GM23338 (cell line): ENCODE measurements around the gene OBI1. TPM values are rescaled to one million over a fixed set of nuclear protein-coding genes. Genes with fewer than 3 reads are reported as not detected.
A peak's percentile ranks its signal among the peaks of the same experiment; 100 is the strongest.

Source experiments
- ATAC-seq: fragments of 200-7000 bp; cut with Tn5 transposase; 3 replicates; pipeline ENCODE4 v1.9.1; 2020
- DNase-seq: peaks from one replicate; pipeline ENCODE4 v3.0.0-alpha.2; 2015; ENCODE audit warnings: low spot score
- H2AFZ ChIP-seq: fragments of 200-600 bp; sonication (generic); 2 replicates; pipeline ENCODE4 v1.8.0; 2016; ENCODE audit warnings: antibody characterized with exemption, mild to moderate bottlenecking, moderate library complexity
- H3F3A ChIP-seq: fragments of 200-600 bp; sonication (generic); replicated peaks from 2 replicates; pipeline ENCODE4 v1.8.0; 2017; ENCODE audit warnings: antibody characterized with exemption, mixed run types, low read depth
- H3K27ac ChIP-seq: fragments of 200-600 bp; sonication (generic); 2 replicates; pipeline ENCODE4 v1.6.1; 2016; ENCODE audit warnings: low read depth
- H3K27me3 ChIP-seq: fragments of 200-600 bp; sonication (generic); 2 replicates; pipeline ENCODE4 v1.8.0; 2016; ENCODE audit warnings: mild to moderate bottlenecking, mixed run types, moderate library complexity; ENCODE audit not compliant: insufficient read depth
- H3K36me3 ChIP-seq: fragments of 200-600 bp; sonication (generic); 2 replicates; pipeline ENCODE4 v1.8.0; 2016; ENCODE audit warnings: mild to moderate bottlenecking; ENCODE audit not compliant: insufficient read depth
- H3K4me1 ChIP-seq: fragments of 200-600 bp; sonication (generic); 2 replicates; pipeline ENCODE4 v1.8.0; 2016; ENCODE audit warnings: mild to moderate bottlenecking, moderate library complexity; ENCODE audit not compliant: insufficient read depth
- H3K4me2 ChIP-seq: fragments of 200-600 bp; sonication (generic); 2 replicates; pipeline ENCODE4 v1.7.1; 2017; ENCODE audit warnings: mixed run types
- H3K4me3 ChIP-seq: fragments of 200-600 bp; sonication (generic); 2 replicates; pipeline ENCODE4 v1.6.1; 2016; ENCODE audit warnings: mixed run types
- H3K79me2 ChIP-seq: fragments of 200-600 bp; sonication (generic); replicated peaks from 2 replicates; pipeline ENCODE4 v1.8.0; 2017; ENCODE audit warnings: mild to moderate bottlenecking; ENCODE audit not compliant: insufficient read depth
- H3K9me2 ChIP-seq: fragments of 200-600 bp; sonication (generic); 2 replicates; pipeline ENCODE4 v1.8.0; 2017; ENCODE audit not compliant: insufficient read depth
- H4K20me1 ChIP-seq: fragments of 200-600 bp; sonication (generic); replicated peaks from 2 replicates; pipeline ENCODE4 v1.8.0; 2017; ENCODE audit warnings: mild to moderate bottlenecking; ENCODE audit not compliant: insufficient read depth
- H3K27ac Mint-ChIP-seq: 2 replicates; pipeline ENCODE4 v1.8.0; 2020; ENCODE audit warnings: inconsistent platforms, mild to moderate bottlenecking, moderate library complexity, mixed read lengths
- H3K27me3 Mint-ChIP-seq: 3 replicates; pipeline ENCODE4 v1.8.0; 2022; ENCODE audit warnings: low read depth, mild to moderate bottlenecking, moderate library complexity, mixed read lengths, inconsistent platforms; ENCODE audit not compliant: insufficient read depth, poor library complexity
- H3K36me3 Mint-ChIP-seq: 3 replicates; pipeline ENCODE4 v1.8.0; 2021; ENCODE audit warnings: low read depth, mild to moderate bottlenecking, inconsistent platforms, moderate library complexity, mixed read lengths
- H3K4me1 Mint-ChIP-seq: 3 replicates; pipeline ENCODE4 v1.8.0; 2020; ENCODE audit warnings: mild to moderate bottlenecking, inconsistent platforms, mixed read lengths
- H3K4me3 Mint-ChIP-seq: 3 replicates; pipeline ENCODE4 v1.8.0; 2021; ENCODE audit warnings: moderate library complexity, mild to moderate bottlenecking, inconsistent platforms, mixed read lengths
- H3K9me3 Mint-ChIP-seq: 3 replicates; pipeline ENCODE4 v1.8.0; 2020; ENCODE audit warnings: moderate library complexity, mild to moderate bottlenecking, inconsistent platforms, mixed read lengths
- EZH2 ChIP-seq: fragments of 200-600 bp; sonication (generic); IDR thresholded peaks from one replicate; pipeline ENCODE4 v1.8.0; 2017; ENCODE audit warnings: antibody characterized with exemption, mild to moderate bottlenecking, low read depth; ENCODE audit not compliant: unreplicated experiment
- NANOG ChIP-seq: IDR thresholded peaks from 2 replicates; pipeline ENCODE4 v1.6.1; 2016; ENCODE audit warnings: antibody characterized with exemption, borderline replicate concordance
- REST ChIP-seq: IDR thresholded peaks from one replicate; pipeline ENCODE4 v1.6.1; 2018; ENCODE audit warnings: antibody characterized with exemption; ENCODE audit not compliant: unreplicated experiment
- STAT1 ChIP-seq: IDR thresholded peaks from one replicate; pipeline ENCODE4 v1.6.1; 2016; ENCODE audit warnings: antibody characterized with exemption; ENCODE audit not compliant: unreplicated experiment
- polyA plus RNA-seq: library from polyadenylated mRNA; unstranded; fragments of >200 nt; fragmentation: Nextera tagmentation; extraction: Ambion mirVana; gene quantifications from 2 replicates; pipeline ENCODE4 v1.2.1, GENCODE V29; 2016
- total RNA-seq: library from RNA; depleted of rRNA; stranded (reverse); fragments of >200 nt; shearing (Covaris generic); gene quantifications from 2 replicates; pipeline ENCODE4 v1.2.3, GENCODE V29; 2014

Gene OBI1
- total and polyA plus RNA-seq, 2 experiments from 2014 or later = 8.2 to 11.1 TPM

- peaks cover 47% of the 10 kb centered on the region for H3K4me1 Mint-ChIP-seq
Measured at GRCh38 chr13:78599645-78600279, 59.2 kb downstream of the OBI1 start.

DNA sequence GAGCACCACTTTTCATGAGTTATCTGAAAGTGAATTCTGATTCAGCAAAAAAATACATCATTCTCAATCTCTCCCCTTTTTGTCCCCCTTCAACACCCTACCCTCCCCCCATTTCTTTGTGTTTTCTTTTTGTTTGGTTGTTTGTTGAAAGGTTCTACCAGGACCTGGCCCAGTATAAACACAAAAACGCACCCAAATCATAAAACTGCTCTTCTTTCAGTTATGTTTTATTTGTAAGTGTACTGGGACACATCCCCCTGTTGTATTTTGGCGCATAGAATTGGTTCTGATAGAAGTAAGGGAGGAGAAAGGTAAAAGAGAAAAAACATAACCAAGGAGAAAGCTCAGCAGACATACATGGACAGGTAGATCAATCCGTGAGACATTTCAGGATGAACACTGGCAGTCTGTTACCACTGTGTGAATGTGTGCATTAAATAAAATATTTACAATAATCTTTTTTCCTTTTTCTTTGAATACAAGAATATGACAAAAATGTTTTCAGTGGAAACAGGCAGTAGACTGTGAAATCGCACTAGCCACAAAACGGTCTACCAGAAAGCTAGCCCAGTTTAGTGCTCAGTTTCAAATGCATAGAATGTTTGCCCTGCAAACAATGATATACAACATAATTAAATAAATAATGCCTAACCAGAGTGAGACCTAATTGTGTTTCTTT is 59.9 kb downstream of the OBI1 start:
- Histone ChIP-seq H3K27me3 (peaks cover 97% of the 10 kb centered on the region), H3F3A (0 out of 2 replicates have a peak, but pooled peaks cover 9% of the 10 kb centered on the region), H3K27ac (no peak overlapping the region), H3K4me3 (no peak overlapping the region), H3K9me2 (no peaks in the 10 kb centered on the region), H2AFZ (no peak overlapping the region), H4K20me1 (peaks cover 3% of the 10 kb centered on the region), H3K36me3 (no peaks in the 10 kb centered on the region), H3K79me2 (no peaks in the 10 kb centered on the region), H3K4me2 (no peak overlapping the region), H3K4me1 (peaks cover 46% of the 10 kb centered on the region)
- Mint-ChIP-seq H3K4me1 (peaks cover 53% of the 10 kb centered on the region), H3K4me3 (no peak overlapping the region), H3K9me3 (peaks cover 8% of the 10 kb centered on the region), H3K27me3 (peaks cover 95% of the 10 kb centered on the region), H3K36me3 (no peaks in the 10 kb centered on the region; the same call in 2 of the 3 replicates), H3K27ac (no peak overlapping the region)
- ATAC-seq = no peak
- TF ChIP-seq REST = no peak
- TF ChIP-seq EZH2 = peak; percentile 27
- TF ChIP-seq STAT1 = no peak
- DNase-seq = no peak

More at GRCh38 chr13:78599645-78600279, 59.2 kb downstream of the OBI1 start:
- no peak for ATAC-seq
- Histone ChIP-seq H3K9me2 (no peaks in the 10 kb centered on the region), H3K4me1 (peaks cover 44% of the 10 kb centered on the region), H2AFZ (no peak overlapping the region), H3K27ac (no peak overlapping the region), H3K4me2 (no peak overlapping the region), H3K4me3 (no peak overlapping the region), H3K27me3 (peaks cover 97% of the 10 kb centered on the region), H3F3A (0 out of 2 replicates have a peak, but pooled peaks cover 10% of the 10 kb centered on the region), H3K36me3 (no peaks in the 10 kb centered on the region), H3K79me2 (no peaks in the 10 kb centered on the region), H4K20me1 (peaks cover 10% of the 10 kb centered on the region)
- TF ChIP-seq NANOG (no peak), EZH2 (peak; percentile 72)
- Mint-ChIP-seq H3K4me3 (no peak overlapping the region; the same call in 2 of the 3 replicates), H3K9me3 (peaks cover 8% of the 10 kb centered on the region), H3K27me3 (peaks cover 95% of the 10 kb centered on the region), H3K36me3 (no peaks in the 10 kb centered on the region; the same call in 2 of the 3 replicates), H3K27ac (no peak overlapping the region)
- DNase-seq = no peak
